Astrocyte (in vitro differentiated cells and primary cell): Measurements from ENCODE around the gene OXCT1. TPM values are rescaled to one million over a fixed set of nuclear protein-coding genes. Genes with fewer than 3 reads are reported as not detected.

Experiments used
- DNase-seq: peaks from one replicate; pipeline ENCODE4 v3.0.0-alpha.2; 2010; ENCODE audit warnings: low read depth
- FAIRE-seq: peaks from 2 replicates; lab custom pipeline; 2011; peaks lifted over from hg19 to GRCh38; lab: Jason Lieb, UNC
- H2AFZ ChIP-seq: 2 replicates; pipeline ENCODE4 v1.6.0; 2012; ENCODE audit warnings: low read depth, low read length, inconsistent platforms
- H3K27ac ChIP-seq: 2 replicates; pipeline ENCODE4 v1.5.1; 2011; ENCODE audit warnings: low read depth, low read length, inconsistent platforms
- H3K27me3 ChIP-seq: 2 replicates; pipeline ENCODE4 v1.6.0; 2011; ENCODE audit warnings: low read length, inconsistent platforms; ENCODE audit not compliant: insufficient read depth
- H3K36me3 ChIP-seq: 2 replicates; pipeline ENCODE4 v1.5.1; 2011; ENCODE audit warnings: low read length, inconsistent platforms; ENCODE audit not compliant: insufficient read depth
- H3K4me1 ChIP-seq: 2 replicates; pipeline ENCODE4 v1.5.1; 2011; ENCODE audit warnings: low read length, inconsistent platforms; ENCODE audit not compliant: insufficient read depth
- H3K4me2 ChIP-seq: 2 replicates; pipeline ENCODE4 v1.6.0; 2012; ENCODE audit warnings: low read length, inconsistent platforms
- H3K4me3 ChIP-seq: 2 replicates; pipeline ENCODE4 v1.5.1; 2011; ENCODE audit warnings: low read depth, mild to moderate bottlenecking, low read length, inconsistent platforms; ENCODE audit not compliant: insufficient read depth
- H3K79me2 ChIP-seq: 2 replicates; pipeline ENCODE4 v1.6.0; 2012; ENCODE audit warnings: mild to moderate bottlenecking, low read length, inconsistent platforms; ENCODE audit not compliant: insufficient read depth
- H3K9ac ChIP-seq: 2 replicates; pipeline ENCODE4 v1.6.0; 2012; ENCODE audit warnings: mild to moderate bottlenecking, low read length, inconsistent platforms
- H3K9me3 ChIP-seq: 2 replicates; pipeline ENCODE4 v1.5.1; 2012; ENCODE audit warnings: low read depth, mild to moderate bottlenecking, low read length, inconsistent platforms; ENCODE audit not compliant: insufficient read depth
- H4K20me1 ChIP-seq: 2 replicates; pipeline ENCODE4 v1.6.0; 2012; ENCODE audit warnings: low read length, inconsistent platforms; ENCODE audit not compliant: insufficient read depth
- H3K27ac Mint-ChIP-seq: one replicate; pipeline ENCODE4 v1.8.0; 2021; ENCODE audit warnings: mild to moderate bottlenecking, mixed read lengths; ENCODE audit not compliant: unreplicated experiment
- H3K27me3 Mint-ChIP-seq: one replicate; pipeline ENCODE4 v1.8.0; 2021; ENCODE audit warnings: low read depth, mixed read lengths; ENCODE audit not compliant: unreplicated experiment
- H3K36me3 Mint-ChIP-seq: one replicate; pipeline ENCODE4 v1.8.0; 2021; ENCODE audit warnings: low read depth, mixed read lengths; ENCODE audit not compliant: unreplicated experiment
- H3K4me1 Mint-ChIP-seq: one replicate; pipeline ENCODE4 v1.8.0; 2021; ENCODE audit warnings: low read depth, mixed read lengths; ENCODE audit not compliant: unreplicated experiment
- H3K4me3 Mint-ChIP-seq: one replicate; pipeline ENCODE4 v1.8.0; 2021; ENCODE audit warnings: mild to moderate bottlenecking, moderate library complexity, mixed read lengths; ENCODE audit not compliant: unreplicated experiment
- H3K9me3 Mint-ChIP-seq: one replicate; pipeline ENCODE4 v1.8.0; 2021; ENCODE audit warnings: mild to moderate bottlenecking, mixed read lengths; ENCODE audit not compliant: unreplicated experiment
- EZH2 ChIP-seq: IDR thresholded peaks from 2 replicates; pipeline ENCODE4 v1.6.1; 2012; ENCODE audit warnings: mild to moderate bottlenecking, low read length, inconsistent platforms; ENCODE audit not compliant: insufficient read depth
- total RNA-seq: library from RNA; stranded (reverse); gene quantifications from 2 replicates; pipeline ENCODE4 v1.2.1, GENCODE V29; 2021
- TF ChIP-seq, protein P1 (sequence below): IDR thresholded peaks from 2 replicates; pipeline ENCODE4 v1.5.1; 2011; ENCODE audit warnings: low read depth, mild to moderate bottlenecking, inconsistent platforms, low read length, moderate library complexity; ENCODE audit not compliant: insufficient read depth

OXCT1 gene
- total RNA-seq, 1 donor from 2014 or later: 24.9 TPM

DNA sequence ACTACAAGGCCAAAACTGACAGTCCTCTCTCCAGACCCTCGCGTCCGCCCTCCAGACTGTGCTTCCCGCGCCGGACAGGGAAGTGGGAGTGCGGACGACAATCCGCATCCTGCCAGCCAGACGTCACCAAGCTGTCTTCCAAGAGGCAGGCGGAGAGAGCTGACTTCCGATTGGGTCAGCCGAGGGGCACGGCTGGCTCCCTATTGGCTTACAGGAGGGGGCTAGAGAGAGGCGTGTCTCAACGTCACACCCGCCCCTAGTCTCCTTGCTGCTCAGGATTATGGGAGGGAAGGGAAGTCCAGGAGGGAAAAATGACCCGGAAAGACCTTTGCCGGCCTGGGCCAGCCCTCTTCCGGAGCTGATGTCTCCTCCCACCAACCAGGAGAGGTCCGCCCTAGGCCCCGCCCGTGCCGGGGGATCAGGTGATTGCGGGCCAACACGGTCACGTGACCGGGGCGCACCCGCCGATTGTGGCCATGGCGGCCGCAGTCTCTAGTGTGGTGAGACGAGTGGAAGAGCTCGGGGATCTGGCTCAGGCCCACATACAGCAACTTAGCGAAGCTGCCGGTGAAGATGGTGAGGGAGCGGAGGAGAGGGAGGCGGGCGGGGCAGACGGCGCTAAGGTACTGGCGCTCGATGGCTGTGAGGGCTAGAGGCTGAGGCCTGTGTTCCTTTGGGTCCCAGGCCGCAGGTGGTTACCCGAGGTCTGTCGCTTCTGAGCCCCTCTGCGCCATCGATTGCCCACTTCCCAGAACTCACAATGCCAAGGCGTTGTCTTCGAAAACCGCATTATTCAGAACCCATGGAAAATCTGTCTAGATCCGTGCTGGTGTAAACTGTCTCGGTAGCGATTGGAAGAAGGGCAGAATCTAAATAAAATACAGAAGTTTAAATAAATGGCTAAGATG lies 33.9 kb upstream of the OXCT1 start, which contains the start of gene RIMOC1:
Gene RIMOC1, plus strand, starts transcription at position 453 of the 908 bp plus-strand sequence. Its CDS starts 24 bp downstream, at position 477.
- H3K4me1 Mint-ChIP-seq: peaks cover 21% of the 10 kb centered on the region
- no peaks in the 10 kb centered on the region for H3K27me3 ChIP-seq
- DNase-seq (peak; percentile 99), FAIRE-seq (peak; percentile 66)
- H4K20me1 ChIP-seq: no peaks in the 10 kb centered on the region
- H3K4me2 ChIP-seq: peak within 1 kb of the TSS; percentile 87
- H3K27me3 Mint-ChIP-seq: peaks cover 1% of the 10 kb centered on the region
- peak within 1 kb of the TSS; percentile 95 for H3K4me3 ChIP-seq
- H3K27ac Mint-ChIP-seq: peak within 1 kb of the TSS; percentile 98
- no peaks in the 10 kb centered on the region for H3K36me3 Mint-ChIP-seq
- H3K27ac ChIP-seq: peak within 1 kb of the TSS; percentile 95
- no peaks in the 10 kb centered on the region for H3K9me3 ChIP-seq
- TF ChIP-seq, protein P1, sequence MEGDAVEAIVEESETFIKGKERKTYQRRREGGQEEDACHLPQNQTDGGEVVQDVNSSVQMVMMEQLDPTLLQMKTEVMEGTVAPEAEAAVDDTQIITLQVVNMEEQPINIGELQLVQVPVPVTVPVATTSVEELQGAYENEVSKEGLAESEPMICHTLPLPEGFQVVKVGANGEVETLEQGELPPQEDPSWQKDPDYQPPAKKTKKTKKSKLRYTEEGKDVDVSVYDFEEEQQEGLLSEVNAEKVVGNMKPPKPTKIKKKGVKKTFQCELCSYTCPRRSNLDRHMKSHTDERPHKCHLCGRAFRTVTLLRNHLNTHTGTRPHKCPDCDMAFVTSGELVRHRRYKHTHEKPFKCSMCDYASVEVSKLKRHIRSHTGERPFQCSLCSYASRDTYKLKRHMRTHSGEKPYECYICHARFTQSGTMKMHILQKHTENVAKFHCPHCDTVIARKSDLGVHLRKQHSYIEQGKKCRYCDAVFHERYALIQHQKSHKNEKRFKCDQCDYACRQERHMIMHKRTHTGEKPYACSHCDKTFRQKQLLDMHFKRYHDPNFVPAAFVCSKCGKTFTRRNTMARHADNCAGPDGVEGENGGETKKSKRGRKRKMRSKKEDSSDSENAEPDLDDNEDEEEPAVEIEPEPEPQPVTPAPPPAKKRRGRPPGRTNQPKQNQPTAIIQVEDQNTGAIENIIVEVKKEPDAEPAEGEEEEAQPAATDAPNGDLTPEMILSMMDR: no peak
- no peak for TF ChIP-seq EZH2
- no peaks in the 10 kb centered on the region for H3K9me3 Mint-ChIP-seq
- peak within 1 kb of the TSS; percentile 97 for H3K9ac ChIP-seq
- H3K36me3 ChIP-seq: peaks cover 7% of the 10 kb centered on the region
- peaks cover 35% of the 10 kb centered on the region for H3K79me2 ChIP-seq
- peaks cover 12% of the 10 kb centered on the region for H3K4me1 ChIP-seq
- peak within 1 kb of the TSS; percentile 97 for H3K4me3 Mint-ChIP-seq
- H2AFZ ChIP-seq: peak within 1 kb of the TSS; percentile 89

DNA sequence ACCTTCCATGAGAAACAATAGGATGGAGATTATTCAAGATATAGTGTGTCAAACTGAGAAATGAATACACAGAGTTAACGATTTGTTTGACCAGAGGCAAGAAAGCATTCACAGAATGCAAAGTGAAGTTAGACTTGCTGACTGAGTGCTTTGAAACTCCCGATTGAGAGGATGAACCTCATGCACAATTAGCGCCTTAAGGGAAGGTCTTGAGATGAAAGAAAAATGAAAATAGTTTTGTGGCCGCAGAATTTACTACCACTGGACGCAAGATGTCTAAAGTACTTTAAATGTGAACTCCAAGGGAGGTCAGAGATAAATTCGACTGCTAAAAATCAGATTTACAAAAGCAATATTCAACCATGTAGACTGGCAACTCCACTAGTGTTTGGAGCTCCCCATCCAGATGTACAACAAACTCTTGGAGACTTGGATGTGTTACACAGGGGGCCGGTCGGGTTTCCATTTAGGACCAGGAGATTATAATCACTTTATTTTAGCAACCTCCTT lies 33.2 kb upstream of the OXCT1 start:
- Mint-ChIP-seq H3K4me3 (peak overlapping the region; percentile 97), H3K27ac (peak overlapping the region; percentile 98)

More for the DNA sequence above, 33.2 kb upstream of the OXCT1 start:
- Histone ChIP-seq H3K36me3 (peaks cover 7% of the 10 kb centered on the region), H3K4me1 (peaks cover 5% of the 10 kb centered on the region), H3K4me3 (peak overlapping the region; percentile 95), H3K79me2 (peaks cover 35% of the 10 kb centered on the region), H3K4me2 (peak overlapping the region; percentile 87), H4K20me1 (no peaks in the 10 kb centered on the region), H3K9ac (peak overlapping the region; percentile 97), H2AFZ (peak overlapping the region; percentile 71), H3K9me3 (no peaks in the 10 kb centered on the region), H3K27ac (peak overlapping the region; percentile 48), H3K27me3 (no peaks in the 10 kb centered on the region)
- H3K4me1 Mint-ChIP-seq: peaks cover 15% of the 10 kb centered on the region
- H3K27me3 Mint-ChIP-seq: peaks cover 1% of the 10 kb centered on the region
- H3K36me3 Mint-ChIP-seq: no peaks in the 10 kb centered on the region
- H3K9me3 Mint-ChIP-seq: no peaks in the 10 kb centered on the region
- TF ChIP-seq EZH2: no peak
- TF ChIP-seq, protein P1: no peak
- DNase-seq: no peak
- FAIRE-seq: no peak
